Upper lobe of left lung (tissue), 6 donors: Measurements from ENCODE around the gene DMRTA2. TPM values are rescaled to one million over a fixed set of nuclear protein-coding genes. Genes with fewer than 3 reads are reported as not detected.

Source experiments
- ATAC-seq, 2 donors: fragments of 200-7000 bp; cut with Tn5 transposase; one replicate each; pipeline ENCODE4 v1.9.1; 2022; ENCODE audit warnings: mild to moderate bottlenecking in 2 of 2, moderate library complexity in 2 of 2; ENCODE audit not compliant: low FRiP score in 2 of 2
- DNase-seq, 2 donors: peaks; one replicate each; pipeline ENCODE4 v3.0.0-alpha.2; 2019 to 2020
- H3K27ac ChIP-seq, 4 donors: fragments of 200-600 bp; sonication (generic); one replicate each; pipeline ENCODE4 v1.5.1; 2016 to 2019
- H3K27me3 ChIP-seq, 4 donors: fragments of 200-600 bp; sonication (generic); one replicate each; pipeline ENCODE4 v1.5.1; 2017 to 2019
- H3K36me3 ChIP-seq, 4 donors: fragments of 200-600 bp; sonication (generic); one replicate each; pipeline ENCODE4 v1.5.1; 2016 to 2019
- H3K4me1 ChIP-seq, 4 donors: fragments of 200-600 bp; sonication (generic); one replicate each; pipeline ENCODE4 v1.5.1; 2018 to 2019
- H3K4me3 ChIP-seq, 4 donors: fragments of 200-600 bp; sonication (generic); one replicate each; pipeline ENCODE4 v1.5.1; 2017 to 2019; ENCODE audit warnings: mild to moderate bottlenecking in 2 of 4, moderate library complexity in 1 of 4
- H3K9me3 ChIP-seq, 4 donors: fragments of 200-600 bp; sonication (generic); one replicate each; pipeline ENCODE4 v1.5.1; 2018 to 2019
- CTCF ChIP-seq, 6 experiments: fragments of 450-650 bp in 4 of 6; fragments of 200-600 bp in 2 of 6; sonication (generic) in 2 of 6; IDR thresholded peaks; one replicate each; pipeline ENCODE4 v1.5.1; 2016 to 2019; ENCODE audit warnings: antibody characterized with exemption in 6 of 6
- EP300 ChIP-seq, 4 donors: sonication (generic); formaldehyde crosslinking; IDR thresholded peaks; one replicate each; pipeline ENCODE4 v1.5.1; 2017; ENCODE audit warnings: antibody characterized with exemption in 4 of 4, control low read depth in 2 of 4
- POLR2A ChIP-seq, 4 donors: fragments of 450-650 bp; IDR thresholded peaks; one replicate each; pipeline ENCODE4 v1.5.1; 2016 to 2017; ENCODE audit warnings: antibody characterized with exemption in 4 of 4, mild to moderate bottlenecking in 2 of 4
- POLR2AphosphoS5 ChIP-seq, 2 donors: sonication (generic); formaldehyde crosslinking; IDR thresholded peaks; one replicate each; pipeline ENCODE4 v1.5.1; 2017; ENCODE audit warnings: antibody characterized with exemption in 2 of 2
- WGBS, 2 donors: methylation state at CpG; one replicate each; pipeline ENCODE4 v1.1.5; 2017 to 2018; 5-methylcytosine and 5-hydroxymethylcytosine counted together
- total RNA-seq, 6 donors: library from RNA; depleted of rRNA in 4 of 6; stranded (reverse); fragments of >200 nt in 4 of 6; gene quantifications; one replicate each; pipeline versions ENCODE4 v1.1.0 to v1.2.1, GENCODE V29; 2016 to 2021
- donor health status: DM: no; HTN: no; CAD: no; lungs with moderate emphysema.
- donor health status: DM: no; HTN: yes; CAD: no; lungs with severe emphysema.

DMRTA2 gene
- total RNA-seq, 6 donors from 2014 or later, result 0.13 to 0.39 TPM; not detected in 4

- no peaks in the 10 kb centered on the region for H3K9me3 ChIP-seq
- H3K36me3 ChIP-seq, result peaks cover 0 to 32% (median 17%) of the 10 kb centered on the region in 4 donors
- DNase-seq (no peak), ATAC-seq (no peak)
- TF ChIP-seq POLR2A (IDR thresholded peaks at IDR 0.05), result no peak
- no peak for TF ChIP-seq CTCF (IDR thresholded peaks at IDR 0.05)
- no peak for TF ChIP-seq POLR2AphosphoS5 (IDR thresholded peaks at IDR 0.05)
- no peak for TF ChIP-seq EP300 (IDR thresholded peaks at IDR 0.05)
- H3K4me3 ChIP-seq, result no peak overlapping the region
- no peaks in the 10 kb centered on the region for H3K27me3 ChIP-seq
- H3K4me1 ChIP-seq, result no peaks in the 10 kb centered on the region
- no peak overlapping the region for H3K27ac ChIP-seq
Measured at GRCh38 chr1:50438945-50439344, 15.7 kb upstream of the DMRTA2 start.

- no peak for ATAC-seq
- WGBS, 2 donors, result 88 to 90% methylated on average over 6 of the region's 6 CpGs
- TF ChIP-seq EP300 (IDR thresholded peaks at IDR 0.05), result no peak
- no peak for TF ChIP-seq CTCF (IDR thresholded peaks at IDR 0.05)
- no peak for TF ChIP-seq POLR2A (IDR thresholded peaks at IDR 0.05)
- TF ChIP-seq POLR2AphosphoS5 (IDR thresholded peaks at IDR 0.05), result no peak
Measured at GRCh38 chr1:50436489-50436888, 13.2 kb upstream of the DMRTA2 start.

GRCh38 chr1:50430010-50430405, 6.8 kb upstream of the DMRTA2 start:
- Histone ChIP-seq H3K27me3 (peaks cover 5 to 61% (median 40%) of the 10 kb centered on the region in 4 donors), H3K4me1 (peaks cover 15 to 29% (median 17%) of the 10 kb centered on the region in 4 donors), H3K27ac (no peak overlapping the region), H3K4me3 (no peak overlapping the region), H3K36me3 (no peaks in the 10 kb centered on the region), H3K9me3 (no peaks in the 10 kb centered on the region)
- no peak for TF ChIP-seq POLR2A (IDR thresholded peaks at IDR 0.05)
- 15 to 22% methylated on average over 5 of the region's 5 CpGs for WGBS, 2 donors
- DNase-seq, result no peak
- no peak for ATAC-seq

More at GRCh38 chr1:50436489-50436888, 13.2 kb upstream of the DMRTA2 start:
- DNase-seq, result no peak
- Histone ChIP-seq H3K4me3 (no peak overlapping the region), H3K27ac (no peak overlapping the region), H3K36me3 (peaks cover 0 to 28% (median 16%) of the 10 kb centered on the region in 4 donors), H3K4me1 (no peaks in the 10 kb centered on the region), H3K27me3 (peaks cover 0 to 7% (median under 1%) of the 10 kb centered on the region in 4 donors), H3K9me3 (no peaks in the 10 kb centered on the region)

- H3K27ac ChIP-seq, result no peak overlapping the region
- DNase-seq (peak in 1 of 2 donors; percentile 65), ATAC-seq (no peak)
- 6 to 12% methylated on average over 19 to 34 of the region's 35 CpGs for WGBS, 2 donors
- no peaks in the 10 kb centered on the region for H3K9me3 ChIP-seq
- H3K4me3 ChIP-seq, result no peak overlapping the region
- peaks cover 34 to 48% (median 35%) of the 10 kb centered on the region in 4 donors for H3K4me1 ChIP-seq
- no peaks in the 10 kb centered on the region for H3K36me3 ChIP-seq
- H3K27me3 ChIP-seq, result peaks cover 8 to 80% (median 54%) of the 10 kb centered on the region in 4 donors
- TF ChIP-seq CTCF (IDR thresholded peaks at IDR 0.05), result no peak
- no peak for TF ChIP-seq EP300 (IDR thresholded peaks at IDR 0.05)
- TF ChIP-seq POLR2A (IDR thresholded peaks at IDR 0.05), result no peak
- no peak for TF ChIP-seq POLR2AphosphoS5 (IDR thresholded peaks at IDR 0.05)
Measured at GRCh38 chr1:50427818-50428779, 4.9 kb upstream of the DMRTA2 start.

GRCh38 chr1:50427086-50427817, 4.0 kb upstream of the DMRTA2 start:
- Histone ChIP-seq H3K4me3 (no peak overlapping the region), H3K27ac (no peak overlapping the region), H3K9me3 (no peaks in the 10 kb centered on the region), H3K36me3 (no peaks in the 10 kb centered on the region), H3K27me3 (peaks cover 8 to 89% (median 58%) of the 10 kb centered on the region in 4 donors), H3K4me1 (peaks cover 40 to 56% (median 43%) of the 10 kb centered on the region in 4 donors)
- 4 to 7% methylated on average over 31 to 41 of the region's 44 CpGs for WGBS, 2 donors
- TF ChIP-seq CTCF (IDR thresholded peaks at IDR 0.05) (no peak), POLR2AphosphoS5 (IDR thresholded peaks at IDR 0.05) (no peak), POLR2A (IDR thresholded peaks at IDR 0.05) (no peak), EP300 (IDR thresholded peaks at IDR 0.05) (no peak)
- DNase-seq, result no peak
- no peak for ATAC-seq
